Prostate gland (tissue), 2 donors: ENCODE data around the gene RFTN1.

ENCODE experiments used
- POLR2A ChIP-seq: fragments of 450-650 bp; IDR thresholded peaks from one replicate; pipeline ENCODE4 v1.6.1; 2016; ENCODE audit warnings: antibody characterized with exemption, mild to moderate bottlenecking
- TF ChIP-seq, protein P1 (sequence below), 4 experiments: fragments of 200-600 bp in 2 of 4; fragments of 450-650 bp in 2 of 4; sonication (generic) in 2 of 4; IDR thresholded peaks; 1 replicate in 3 of 4; 2 replicates in 1 of 4; pipeline ENCODE4 v1.5.1; 2016 to 2019; ENCODE audit warnings: antibody characterized with exemption in 4 of 4, mild to moderate bottlenecking in 2 of 4, moderate library complexity in 2 of 4

- TF ChIP-seq, protein P1, sequence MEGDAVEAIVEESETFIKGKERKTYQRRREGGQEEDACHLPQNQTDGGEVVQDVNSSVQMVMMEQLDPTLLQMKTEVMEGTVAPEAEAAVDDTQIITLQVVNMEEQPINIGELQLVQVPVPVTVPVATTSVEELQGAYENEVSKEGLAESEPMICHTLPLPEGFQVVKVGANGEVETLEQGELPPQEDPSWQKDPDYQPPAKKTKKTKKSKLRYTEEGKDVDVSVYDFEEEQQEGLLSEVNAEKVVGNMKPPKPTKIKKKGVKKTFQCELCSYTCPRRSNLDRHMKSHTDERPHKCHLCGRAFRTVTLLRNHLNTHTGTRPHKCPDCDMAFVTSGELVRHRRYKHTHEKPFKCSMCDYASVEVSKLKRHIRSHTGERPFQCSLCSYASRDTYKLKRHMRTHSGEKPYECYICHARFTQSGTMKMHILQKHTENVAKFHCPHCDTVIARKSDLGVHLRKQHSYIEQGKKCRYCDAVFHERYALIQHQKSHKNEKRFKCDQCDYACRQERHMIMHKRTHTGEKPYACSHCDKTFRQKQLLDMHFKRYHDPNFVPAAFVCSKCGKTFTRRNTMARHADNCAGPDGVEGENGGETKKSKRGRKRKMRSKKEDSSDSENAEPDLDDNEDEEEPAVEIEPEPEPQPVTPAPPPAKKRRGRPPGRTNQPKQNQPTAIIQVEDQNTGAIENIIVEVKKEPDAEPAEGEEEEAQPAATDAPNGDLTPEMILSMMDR (IDR thresholded peaks at IDR 0.05) = no peak
- TF ChIP-seq POLR2A = no peak
Observed at GRCh38 chr3:16402451-16402850, 111.0 kb downstream of the RFTN1 start.
